H1 (cell line): Measurements from ENCODE around the gene MACROD2. TPM values are rescaled to one million over a fixed set of nuclear protein-coding genes. Genes with fewer than 3 reads are reported as not detected.
A peak's percentile ranks its signal among the peaks of the same experiment; 100 is the strongest.

ENCODE experiments used
- CTCF ChIA-PET: fragments of 300-600 bp; sonication (Branson Sonifier 250); formaldehyde crosslinking; loops from one replicate; lab custom pipeline; 2021; ENCODE audit not compliant: partially characterized antibody; lab: Charles Lee
- POLR2A ChIA-PET: fragments of 300-600 bp; sonication (Branson Sonifier 250); formaldehyde crosslinking; loops from one replicate; lab custom pipeline; 2021; ENCODE audit warnings: inconsistent platforms; ENCODE audit not compliant: partially characterized antibody; lab: Charles Lee
- DNase-seq, 2 experiments: peaks; one replicate each; pipeline versions ENCODE4 v3.0.0 to v3.0.0-alpha.2; 2010 to 2022; ENCODE audit warnings: low spot score in 2 of 2, low read depth in 1 of 2, mixed read lengths in 1 of 2
- FAIRE-seq: peaks from 2 replicates; lab custom pipeline; 2011; peaks lifted over from hg19 to GRCh38; lab: Jason Lieb, UNC
- H2AFZ ChIP-seq: 2 replicates; pipeline ENCODE4 v1.8.1; 2012; ENCODE audit warnings: low read length, inconsistent platforms
- H2AK5ac ChIP-seq: 2 replicates; pipeline ENCODE4 v1.6.1; 2013; ENCODE audit warnings: low read depth, low read length
- H2BK120ac ChIP-seq: replicated peaks from 2 replicates; pipeline ENCODE3; 2013; ENCODE audit warnings: low read depth, low read length, inconsistent platforms
- H2BK12ac ChIP-seq: 2 replicates; pipeline ENCODE4 v1.6.1; 2013; ENCODE audit warnings: low read depth, low read length
- H2BK15ac ChIP-seq: 2 replicates; pipeline ENCODE4 v1.6.1; 2013; ENCODE audit warnings: low read length
- H2BK20ac ChIP-seq: 2 replicates; pipeline ENCODE4 v1.6.1; 2013; ENCODE audit warnings: low read length
- H2BK5ac ChIP-seq: 2 replicates; pipeline ENCODE4 v1.6.1; 2013; ENCODE audit warnings: low read depth, low read length
- H3K14ac ChIP-seq: 2 replicates; pipeline ENCODE4 v1.6.1; 2013; ENCODE audit warnings: inconsistent platforms; ENCODE audit not compliant: insufficient read length
- H3K18ac ChIP-seq: 2 replicates; pipeline ENCODE4 v1.6.1; 2013; ENCODE audit warnings: low read length; ENCODE audit errors: extremely low read depth
- H3K23ac ChIP-seq: 2 replicates; pipeline ENCODE4 v1.6.1; 2013; ENCODE audit warnings: inconsistent platforms; ENCODE audit not compliant: insufficient read length
- H3K23me2 ChIP-seq: 2 replicates; pipeline ENCODE4 v1.6.1; 2013; ENCODE audit warnings: low read depth, low read length
- H3K27ac ChIP-seq: 2 replicates; pipeline ENCODE4 v1.6.1; 2011; ENCODE audit warnings: low read depth, low read length, inconsistent platforms
- H3K27me3 ChIP-seq, 4 experiments: replicated peaks in 1 of 4; 1 replicate in 1 of 4; 2 replicates in 3 of 4; pipeline versions ENCODE4 v1.6.1 to v1.8.1; 2011 to 2013; ENCODE audit warnings: low read length in 3 of 4, mild to moderate bottlenecking in 3 of 4, inconsistent platforms in 2 of 4, mixed read lengths in 2 of 4, moderate library complexity in 1 of 4; ENCODE audit not compliant: control insufficient read depth in 3 of 4, insufficient read depth in 3 of 4; ENCODE audit errors: extremely low read depth in 1 of 4
- H3K36me3 ChIP-seq, 4 experiments: 2 replicates each; pipeline versions ENCODE4 v1.6.1 to v1.8.1; 2011 to 2013; ENCODE audit warnings: mild to moderate bottlenecking in 4 of 4, low read length in 3 of 4, moderate library complexity in 2 of 4, control low read depth in 1 of 4, inconsistent platforms in 1 of 4; ENCODE audit not compliant: insufficient read depth in 4 of 4, control insufficient read depth in 2 of 4
- H3K4ac ChIP-seq: replicated peaks from 2 replicates; pipeline ENCODE3; 2013; ENCODE audit warnings: low read length, low read depth, mixed read lengths, inconsistent platforms; ENCODE audit not compliant: insufficient read length
- H3K4me1 ChIP-seq, 4 experiments: replicated peaks in 1 of 4; 1 replicate in 1 of 4; 2 replicates in 3 of 4; pipeline versions ENCODE4 v1.6.1 to v1.8.1; 2011 to 2013; ENCODE audit warnings: low read length in 3 of 4, inconsistent platforms in 2 of 4, mixed read lengths in 1 of 4; ENCODE audit not compliant: insufficient read depth in 4 of 4, control insufficient read depth in 3 of 4
- H3K4me2 ChIP-seq, 2 experiments: 2 replicates each; pipeline versions ENCODE4 v1.6.1 to v1.8.1; 2011 to 2013; ENCODE audit warnings: low read depth in 2 of 2, low read length in 2 of 2, control low read depth in 1 of 2, inconsistent platforms in 1 of 2, mild to moderate bottlenecking in 1 of 2; ENCODE audit not compliant: insufficient read depth in 1 of 2
- H3K4me3 ChIP-seq, 4 experiments: fragments of 200-600, 300-600 bp in 1 of 4; sonication (generic), shearing (Covaris generic), sonication (Bioruptor Twin) in 1 of 4; 2 replicates each; pipeline versions ENCODE4 v1.5.1 to v1.8.1; 2011 to 2016; ENCODE audit warnings: low read length in 4 of 4, low read depth in 3 of 4, control low read depth in 2 of 4, inconsistent platforms in 2 of 4, mild to moderate bottlenecking in 2 of 4, mixed read lengths in 1 of 4, moderate library complexity in 1 of 4; ENCODE audit not compliant: insufficient read depth in 2 of 4; ENCODE audit errors: extremely low read depth in 1 of 4
- H3K56ac ChIP-seq: replicated peaks from 2 replicates; pipeline ENCODE3; 2013; ENCODE audit warnings: low read depth, mild to moderate bottlenecking, mixed read lengths, low read length, inconsistent platforms; ENCODE audit not compliant: insufficient read length
- H3K79me1 ChIP-seq: 2 replicates; pipeline ENCODE4 v1.6.1; 2013; ENCODE audit warnings: low read depth, low read length, control low read depth
- H3K79me2 ChIP-seq, 2 experiments: 2 replicates each; pipeline versions ENCODE4 v1.6.1 to v1.8.1; 2012 to 2013; ENCODE audit warnings: low read length in 2 of 2, mild to moderate bottlenecking in 2 of 2, inconsistent platforms in 1 of 2; ENCODE audit not compliant: insufficient read depth in 2 of 2, control insufficient read depth in 1 of 2
- H3K9ac ChIP-seq, 4 experiments: replicated peaks in 1 of 4; 1 replicate in 1 of 4; 2 replicates in 3 of 4; pipeline versions ENCODE4 v1.6.1 to v1.8.1; 2011 to 2013; ENCODE audit warnings: low read depth in 3 of 4, low read length in 3 of 4, control low read depth in 2 of 4, mild to moderate bottlenecking in 2 of 4, moderate library complexity in 2 of 4, inconsistent platforms in 1 of 4; ENCODE audit errors: extremely low read depth in 1 of 4
- H3K9me3 ChIP-seq, 2 experiments: 2 replicates each; pipeline versions ENCODE4 v1.6.1 to v1.8.1; 2012 to 2013; ENCODE audit warnings: mild to moderate bottlenecking in 2 of 2, moderate library complexity in 2 of 2, control low read depth in 1 of 2, inconsistent platforms in 1 of 2, low read depth in 1 of 2, low read length in 1 of 2, mixed read lengths in 1 of 2; ENCODE audit not compliant: insufficient read depth in 2 of 2
- H4K20me1 ChIP-seq, 2 experiments: replicated peaks in 1 of 2; 2 replicates each; pipeline versions ENCODE3 to v1.8.1; 2011 to 2013; ENCODE audit warnings: inconsistent platforms in 2 of 2, low read length in 2 of 2, mild to moderate bottlenecking in 1 of 2; ENCODE audit not compliant: insufficient read depth in 2 of 2, control insufficient read depth in 1 of 2
- H4K5ac ChIP-seq: 2 replicates; pipeline ENCODE4 v1.6.1; 2013; ENCODE audit warnings: low read length, low read depth, mixed read lengths, inconsistent platforms; ENCODE audit not compliant: insufficient read length
- H4K8ac ChIP-seq: 2 replicates; pipeline ENCODE4 v1.8.0; 2013; ENCODE audit warnings: mild to moderate bottlenecking, moderate library complexity, low read length, inconsistent platforms; ENCODE audit not compliant: insufficient read depth; ENCODE audit errors: extremely low read depth
- H4K91ac ChIP-seq: replicated peaks from 2 replicates; pipeline ENCODE3; 2013; ENCODE audit warnings: low read length, mixed read lengths, inconsistent platforms; ENCODE audit not compliant: insufficient read length
- CBX5 ChIP-seq: fragments of 300-800, 300-1000 bp; sonication (generic); IDR thresholded peaks from 2 replicates; pipeline ENCODE4 v1.7.1; 2016; ENCODE audit warnings: antibody characterized with exemption, low read length, low read depth
- polyA plus RNA-seq, 7 experiments: library from polyadenylated mRNA; depleted of rRNA in 3 of 7; stranded (reverse) in 5 of 7; unstranded in 2 of 7; fragments of >200 nt in 5 of 7; fragments of 200-250 nt in 2 of 7; gene quantifications; 1 replicate in 5 of 7; 2 replicates in 1 of 7; 4 replicates in 1 of 7; pipeline versions ENCODE4 v1.2.1 to v1.2.3, GENCODE V29; 2011 to 2013; ENCODE audit warnings: missing spikeins in 2 of 7, mixed read lengths in 2 of 7
- total RNA-seq: library from RNA; stranded (reverse); fragmentation: NEBNext Ultra II Directional; extraction: Animal tissue kit (Norgen Biotek cat#: 25700); gene quantifications from 2 replicates; pipeline ENCODE4 v1.2.1, GENCODE V29; 2021

The MACROD2 gene
- total and polyA plus RNA-seq, 2 of the 8 experiments (the other 6 are each of a cell fraction or from before 2014, with no cell fraction given): 0.70 to 3.9 TPM

DNA sequence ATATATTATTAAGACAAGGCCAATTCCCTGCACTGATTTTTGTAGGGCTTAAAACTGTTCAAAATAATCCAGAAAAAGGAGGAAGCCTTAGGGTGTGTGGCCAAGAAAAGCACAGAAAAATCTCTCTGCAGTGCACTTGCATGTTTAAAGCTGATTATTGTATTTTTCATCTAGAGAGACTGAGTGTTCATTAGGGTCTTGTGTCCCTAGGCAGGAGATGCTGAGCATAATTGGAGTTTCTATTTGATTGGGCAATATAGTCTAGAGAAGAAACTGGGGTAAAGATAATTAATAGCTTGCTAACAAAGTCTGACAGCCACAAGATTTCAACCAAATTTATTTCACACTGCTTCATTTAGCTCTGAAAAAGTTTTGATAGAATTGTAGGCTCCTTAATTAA lies 339.7 kb downstream of the MACROD2 start:
- H3K36me3 ChIP-seq: no peaks in the 10 kb centered on the region
- H2BK20ac ChIP-seq: no peak overlapping the region
- H2BK12ac ChIP-seq: no peak overlapping the region
- FAIRE-seq: no peak
- no peaks in the 10 kb centered on the region for H3K79me1 ChIP-seq
- no peak overlapping the region for H3K4ac ChIP-seq
- H3K23ac ChIP-seq: no peak overlapping the region
- TF ChIP-seq CBX5: no peak
- TF ChIP-seq, all 59 proteins: peak for 0
- Histone ChIP-seq H2AFZ (no peak overlapping the region), H3K14ac (no peak overlapping the region), H3K56ac (no peak overlapping the region), H3K4me1 (peaks cover 0 to 14% (median 4%) of the 10 kb centered on the region in 4 experiments; a peak in 3 of 7 replicates), H3K9me3 (no peaks in the 10 kb centered on the region), H2AK5ac (no peak overlapping the region), H3K4me3 (peak overlapping the region in 1 of 4 experiments; percentile 20; a peak in 1 of 8 replicates), H3K79me2 (no peaks in the 10 kb centered on the region), H3K18ac (no peak overlapping the region), H4K8ac (no peak overlapping the region), H4K5ac (no peak overlapping the region), H4K20me1 (no peaks in the 10 kb centered on the region), H3K23me2 (no peaks in the 10 kb centered on the region), H2BK5ac (no peak overlapping the region), H4K91ac (no peak overlapping the region), H3K4me2 (no peak overlapping the region; a peak in 1 of 4 replicates), H3K27me3 (no peaks in the 10 kb centered on the region), H2BK15ac (no peak overlapping the region), H3K27ac (no peak overlapping the region), H3K9ac (no peak overlapping the region), H2BK120ac (no peak overlapping the region)
- CTCF ChIA-PET: interaction anchor here (1.2 to 2.1 kb wide), 3 partner anchors 18 to 655 kb away, joined by 3 to 7 read pairs (median 3); no protein-coding TSS in a partner anchor
- DNase-seq: no peak
- POLR2A ChIA-PET: no interaction called here
